HG02840 (cell line): ENCODE data around the gene PPP6R3.
"Not testable (repeated sequence)": the region's sequence is repeated elsewhere in the genome, so short reads cannot be mapped to it uniquely, and the experiment has no call there.

Experiments
- ATAC-seq: cut with Tn5 transposase; IDR thresholded peaks from one replicate; pipeline ENCODE4 v1.9.1; 2021; ENCODE audit warnings: mild to moderate bottlenecking, moderate library complexity, moderate number of reproducible peaks; ENCODE audit not compliant: unreplicated experiment, low FRiP score

PPP6R3 gene

DNA sequence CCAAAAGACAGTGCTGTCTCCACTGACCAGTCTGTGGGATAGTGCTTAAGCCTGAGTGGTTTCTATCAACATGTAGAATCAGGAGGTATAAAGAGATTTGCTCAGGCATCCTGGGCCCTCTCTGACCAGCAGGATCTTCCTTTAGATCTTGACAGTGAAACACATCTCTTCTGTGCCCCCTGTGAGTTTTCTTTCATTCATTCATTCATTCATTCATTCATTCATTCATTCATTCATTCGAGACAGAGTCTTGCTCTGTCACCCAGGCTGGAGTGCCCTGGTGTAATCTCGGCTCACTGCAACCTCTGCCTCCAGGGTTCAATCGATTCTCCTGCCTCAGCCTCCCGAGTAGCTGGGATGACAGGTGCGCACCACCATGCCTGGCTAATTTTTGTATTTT, 26.4 kb upstream of the PPP6R3 start:
- not testable (repeated sequence) for ATAC-seq

DNA sequence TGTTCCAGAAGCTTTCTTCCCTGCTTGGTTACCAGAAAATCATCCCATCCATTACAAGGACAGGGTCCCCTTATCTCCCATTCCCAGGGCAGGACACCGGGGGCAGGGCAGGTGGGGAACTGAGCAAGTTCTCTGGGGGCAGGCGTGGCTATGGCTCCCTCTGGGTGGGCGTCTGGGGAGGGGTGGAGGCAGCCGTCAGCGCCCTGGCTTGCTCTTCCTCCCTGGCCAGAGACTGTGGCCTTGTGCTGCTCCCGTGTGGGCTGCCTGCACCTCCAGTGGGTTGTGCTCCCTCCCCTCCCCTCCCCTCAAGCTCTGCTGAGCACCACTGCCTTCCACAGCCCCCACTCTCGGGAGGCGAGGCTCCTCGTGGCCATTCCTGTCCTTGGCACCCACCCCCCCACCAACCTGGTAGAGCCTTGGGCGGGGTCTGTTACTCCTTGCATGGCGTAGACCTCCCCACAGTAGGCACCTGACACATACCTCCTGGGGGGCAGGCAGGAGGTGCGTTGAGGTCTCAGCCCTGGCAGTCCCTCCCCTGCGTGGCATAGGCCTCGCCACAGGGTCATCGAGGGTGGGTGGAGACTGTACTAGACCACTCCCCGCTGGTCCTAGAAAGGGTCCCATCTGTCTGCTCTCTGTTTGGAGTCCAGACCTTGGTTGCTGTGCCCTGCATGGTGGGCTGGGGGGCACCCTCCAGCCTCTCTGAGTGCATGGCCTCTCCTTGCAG, 24.2 kb upstream of the PPP6R3 start:
- no peak for ATAC-seq

DNA sequence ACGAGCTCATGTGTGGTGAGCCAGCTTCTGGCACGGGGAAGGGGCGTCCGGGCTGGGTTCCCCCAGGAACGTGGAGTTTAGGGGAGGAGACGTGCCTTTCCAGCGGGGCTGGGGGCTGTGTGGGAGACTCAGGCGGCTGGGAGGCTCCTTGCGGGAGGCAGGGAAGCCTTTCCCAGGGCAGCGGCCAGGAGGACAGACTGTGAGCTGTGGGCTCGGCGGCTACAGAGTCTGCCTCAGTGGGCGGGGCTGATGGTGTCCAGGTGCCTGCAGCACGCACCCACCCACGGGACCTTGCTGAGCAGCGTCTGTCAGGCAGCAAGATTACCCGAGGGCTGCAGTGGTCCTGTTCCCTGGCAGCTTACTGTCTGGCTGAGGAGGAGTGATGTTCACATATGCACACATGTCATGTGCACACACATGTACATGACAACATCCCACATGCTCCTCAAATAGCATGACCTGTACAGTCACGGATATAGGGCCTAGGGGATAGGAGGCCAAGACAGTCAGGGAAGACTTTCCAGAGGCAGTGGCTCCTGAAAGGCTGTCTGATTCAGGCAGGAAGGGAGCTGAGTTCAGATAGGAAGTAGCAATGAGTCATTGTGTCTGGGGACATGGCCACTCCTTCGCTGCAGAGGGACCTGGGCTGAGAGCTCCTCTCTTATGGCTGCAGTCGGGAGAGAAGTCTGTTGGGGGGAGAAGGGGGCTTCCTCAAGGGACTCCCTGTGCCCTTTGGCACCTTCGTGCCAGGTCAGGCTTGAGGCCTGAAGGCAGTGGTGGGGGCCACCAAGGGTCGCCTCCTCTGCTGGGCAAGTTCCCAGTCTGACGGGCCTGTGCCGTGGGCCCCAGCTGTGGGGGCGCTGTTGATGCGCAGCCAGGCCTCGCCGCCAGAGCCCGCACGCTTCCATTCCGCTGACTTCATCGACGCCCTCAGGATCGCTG, 23.3 kb upstream of the PPP6R3 start:
- ATAC-seq: no peak

DNA sequence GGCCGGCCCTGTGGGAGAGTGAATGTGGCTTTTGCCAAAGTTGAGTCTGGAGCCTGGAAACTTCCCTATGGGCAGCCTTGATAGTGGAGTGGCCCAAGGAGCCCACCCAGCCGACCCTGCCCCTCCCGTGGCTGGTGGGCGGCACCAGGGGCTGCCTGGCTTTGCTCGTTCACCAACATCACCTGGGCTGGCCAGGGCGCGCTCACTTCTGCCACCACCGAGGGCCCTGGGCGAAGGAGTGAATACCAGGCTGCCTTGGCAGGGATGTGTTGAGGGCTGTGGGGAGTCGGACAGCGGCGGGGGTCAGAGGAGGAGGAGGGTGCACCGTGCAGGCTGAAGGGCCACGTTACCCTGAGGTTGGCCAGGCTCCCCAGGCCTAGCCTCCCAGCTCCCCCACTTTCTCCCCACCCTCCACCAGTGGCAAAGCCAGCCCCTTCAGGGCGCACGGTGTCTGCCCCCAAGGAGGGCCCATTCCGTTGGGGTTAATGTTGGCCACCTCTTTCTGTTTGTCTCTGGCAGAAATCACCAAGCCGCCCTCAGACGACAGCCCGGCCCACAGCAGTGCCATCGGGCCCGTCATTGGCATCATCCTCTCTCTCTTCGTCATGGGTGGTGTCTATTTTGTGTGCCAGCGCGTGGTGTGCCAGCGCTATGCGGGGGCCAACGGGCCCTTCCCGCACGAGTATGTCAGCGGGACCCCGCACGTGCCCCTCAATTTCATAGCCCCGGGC, 22.5 kb upstream of the PPP6R3 start:
- ATAC-seq: no peak

DNA sequence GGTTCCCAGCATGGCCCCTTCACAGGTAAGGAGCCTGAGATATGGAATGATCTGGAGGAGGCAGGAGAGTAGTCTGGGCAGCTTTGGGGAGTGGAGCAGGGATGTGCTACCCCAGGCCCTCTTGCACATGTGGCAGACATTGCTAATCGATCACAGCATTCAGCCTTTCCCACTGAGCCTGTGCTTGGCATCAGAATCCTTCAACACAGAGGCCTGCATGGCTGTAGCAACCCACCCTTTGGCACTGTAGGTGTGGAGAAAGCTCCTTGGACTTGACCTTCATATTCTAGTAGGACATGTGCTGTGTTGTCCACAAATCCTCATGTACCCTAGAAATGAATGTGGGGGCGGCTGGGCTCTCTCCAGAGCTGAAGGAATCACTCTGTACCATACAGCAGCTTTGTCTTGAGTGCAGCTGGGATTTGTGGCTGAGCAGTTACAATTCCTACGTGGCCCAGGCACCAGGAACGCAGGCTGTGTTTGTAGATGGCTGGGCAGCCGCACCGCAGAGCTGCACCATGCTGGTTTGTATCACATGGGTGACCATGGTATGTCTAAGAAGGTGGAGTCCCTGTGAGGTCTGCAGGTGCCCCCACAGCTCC, 21.8 kb upstream of the PPP6R3 start:
- no peak for ATAC-seq

DNA sequence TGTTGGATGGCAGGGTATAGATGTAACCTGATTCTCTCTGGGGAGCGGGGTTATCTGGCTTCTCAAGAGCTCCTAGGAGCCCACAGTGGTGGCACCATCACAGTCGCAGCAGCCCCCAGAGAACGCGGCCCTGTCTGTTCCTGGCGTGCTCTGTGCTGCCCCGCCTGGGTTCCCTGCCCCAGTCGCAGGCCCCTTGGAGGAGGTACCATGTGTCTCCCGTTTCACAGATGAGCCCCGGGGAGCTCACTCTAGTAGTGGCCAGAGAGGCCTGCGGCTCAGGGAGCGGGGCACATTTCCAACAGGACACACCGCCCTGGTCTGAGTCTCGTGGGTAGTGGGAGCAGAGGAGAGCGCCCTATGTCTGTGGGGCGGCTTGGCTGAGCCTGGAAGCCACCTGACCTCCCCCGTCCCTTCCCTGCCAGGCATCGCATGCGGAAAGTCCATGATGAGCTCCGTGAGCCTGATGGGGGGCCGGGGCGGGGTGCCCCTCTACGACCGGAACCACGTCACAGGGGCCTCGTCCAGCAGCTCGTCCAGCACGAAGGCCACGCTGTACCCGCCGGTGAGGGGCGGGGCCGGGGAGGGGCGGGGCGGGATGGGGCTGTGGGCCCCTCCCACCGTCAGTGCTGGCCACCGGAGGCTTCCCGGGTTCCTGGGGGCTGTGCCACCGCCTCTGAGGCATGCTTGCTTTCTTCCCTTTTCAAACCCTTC, 21.0 kb upstream of the PPP6R3 start:
- ATAC-seq: no peak

DNA sequence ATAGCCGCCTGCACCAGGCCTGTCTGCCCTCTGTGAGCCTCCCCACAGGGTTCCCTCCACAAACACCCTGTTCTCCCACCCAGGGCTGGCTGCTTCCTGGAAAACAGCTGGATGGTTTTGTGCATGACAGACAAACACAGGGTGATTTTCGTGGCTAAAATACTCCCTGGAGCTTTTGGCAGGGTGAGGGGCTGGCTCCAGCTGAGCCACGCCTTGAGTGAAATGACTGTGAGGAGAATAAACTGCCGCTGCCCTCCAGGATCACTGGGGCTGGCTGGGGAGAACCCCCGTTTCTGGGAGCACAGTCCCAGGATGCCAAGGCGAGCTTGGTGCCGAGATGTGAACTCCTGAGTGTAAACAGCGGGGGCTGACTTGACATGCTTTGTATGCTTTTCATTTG, 20.3 kb upstream of the PPP6R3 start:
- no peak for ATAC-seq

DNA sequence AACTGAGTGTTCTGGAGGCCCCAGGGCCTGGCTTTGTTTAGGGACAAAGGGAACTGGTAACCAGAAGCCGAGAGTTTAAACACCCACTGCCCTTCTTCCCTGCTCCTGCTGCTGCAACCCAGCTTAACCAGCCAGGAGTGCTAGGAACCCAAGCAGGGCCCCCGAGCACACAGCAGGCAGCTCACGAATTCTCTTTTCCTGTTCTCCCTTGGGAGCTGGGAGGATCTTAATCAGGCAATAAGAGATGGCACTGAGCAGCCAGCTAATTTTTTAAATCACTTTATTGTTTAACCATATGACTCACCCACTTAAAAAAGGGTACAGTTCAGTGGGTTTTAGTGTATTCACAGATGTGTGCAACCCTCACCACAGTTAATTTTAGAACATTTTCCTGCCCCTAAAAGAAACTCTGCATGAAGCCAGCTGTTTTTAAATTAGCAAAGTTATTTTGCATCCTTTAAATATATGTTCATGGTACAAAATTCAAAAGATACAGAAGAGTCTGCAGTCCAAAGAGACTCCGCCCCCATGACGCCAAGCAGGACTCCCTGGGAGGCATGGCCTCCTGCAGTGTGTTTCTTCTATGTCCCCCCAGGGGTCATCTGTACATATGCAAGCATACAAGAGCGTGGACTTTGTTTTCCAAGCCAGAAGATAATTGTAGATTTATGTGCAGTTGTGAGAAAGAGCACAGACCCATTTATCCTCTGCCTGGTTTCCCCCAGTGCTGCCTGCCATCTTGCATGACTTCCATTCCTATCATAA, 18.9 kb upstream of the PPP6R3 start:
- no peak for ATAC-seq

DNA sequence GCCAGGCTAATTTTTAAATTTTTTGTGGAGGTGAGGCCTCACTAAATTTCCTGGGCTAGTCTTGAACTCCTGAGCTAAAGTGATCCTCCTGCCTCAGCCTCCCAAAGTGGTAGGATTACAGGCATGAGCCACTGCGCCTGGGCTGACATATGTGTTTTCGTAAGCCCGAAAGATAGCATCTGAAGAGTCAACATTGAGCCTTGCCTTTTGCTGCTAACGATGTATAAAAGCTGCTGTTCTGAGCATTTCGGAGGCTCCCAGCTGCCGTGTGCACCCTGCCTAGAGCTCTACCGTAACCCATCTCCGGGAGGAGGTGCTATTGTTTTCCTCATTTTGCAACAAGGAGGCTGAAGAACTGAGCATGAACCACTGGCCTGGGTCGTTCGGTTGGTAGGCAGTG, 18.1 kb upstream of the PPP6R3 start:
- ATAC-seq: no peak

DNA sequence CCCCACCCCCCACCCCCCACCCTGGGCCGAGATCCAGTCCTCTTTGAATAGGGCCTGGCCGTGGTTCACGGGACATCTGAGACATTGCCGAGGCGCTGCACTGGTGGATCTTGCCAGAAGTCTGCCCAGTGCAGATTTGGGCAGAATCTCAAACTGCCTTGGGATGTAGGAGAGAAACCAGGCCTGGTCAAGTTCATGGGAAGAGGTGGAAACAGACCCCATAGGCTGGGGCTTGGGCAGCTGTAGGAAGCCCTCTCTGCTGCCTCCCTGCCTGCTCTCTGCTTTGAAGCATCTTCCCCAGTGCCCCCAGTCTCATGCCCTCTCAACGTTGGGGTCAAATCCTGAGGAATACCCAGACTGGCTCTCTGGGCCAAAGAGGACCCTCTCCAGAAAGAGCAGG, 16.0 kb upstream of the PPP6R3 start:
- ATAC-seq: no peak

DNA sequence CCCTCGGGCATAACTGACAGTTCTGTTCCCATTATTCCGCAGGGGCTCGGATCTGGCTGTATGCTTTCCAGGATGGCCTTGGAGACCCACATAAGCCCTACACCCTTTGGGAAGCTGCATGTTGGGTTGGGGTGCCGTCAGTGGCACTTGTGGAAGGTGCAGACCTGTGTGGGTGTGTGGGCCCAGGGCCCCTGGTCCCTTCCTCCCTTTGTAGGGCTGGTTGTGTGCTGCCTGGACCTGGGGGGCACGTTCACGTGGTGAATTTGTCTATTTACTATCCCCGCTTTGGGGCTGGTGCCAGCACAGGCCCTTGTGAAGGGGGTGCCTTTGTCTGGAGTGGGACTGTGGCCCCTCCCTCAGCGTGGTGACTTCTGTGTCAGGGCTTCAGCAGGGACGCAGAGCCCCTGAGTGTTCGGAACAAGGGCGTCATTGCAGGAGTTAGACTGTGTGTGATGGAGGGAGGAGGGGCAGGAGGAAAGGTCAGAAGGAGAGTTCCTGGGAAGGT, 15.0 kb upstream of the PPP6R3 start:
- no peak for ATAC-seq

DNA sequence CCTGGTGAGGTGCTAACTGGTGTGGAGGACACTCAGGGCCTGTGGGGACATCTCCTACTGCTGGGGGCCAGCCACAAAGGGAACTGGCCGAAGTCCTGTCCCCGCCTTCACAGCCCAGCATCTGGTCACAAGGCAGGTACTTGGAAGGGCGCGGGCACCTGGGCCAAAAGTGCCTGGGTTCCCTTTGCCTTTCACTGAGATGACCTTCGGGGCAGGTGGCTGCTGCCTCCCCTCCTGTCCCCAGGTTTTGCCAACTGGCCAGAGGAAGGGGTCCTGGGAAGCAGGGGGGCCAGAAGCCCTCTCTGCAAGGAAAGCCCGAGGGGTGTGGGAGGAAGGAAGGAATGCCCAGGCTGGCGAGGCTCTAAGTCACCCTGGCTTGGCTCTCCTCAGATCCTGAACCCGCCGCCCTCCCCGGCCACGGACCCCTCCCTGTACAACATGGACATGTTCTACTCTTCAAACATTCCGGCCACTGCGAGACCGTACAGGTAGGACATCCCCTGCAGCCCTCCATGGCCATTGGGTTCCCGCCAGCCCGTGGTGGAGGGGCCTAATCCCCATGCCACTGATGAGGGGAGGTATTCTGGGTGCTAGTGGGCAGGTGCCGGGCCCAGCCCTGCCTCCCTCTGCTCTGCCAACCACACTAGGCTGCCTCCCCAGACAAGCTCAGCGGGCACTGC, 14.4 kb upstream of the PPP6R3 start:
- ATAC-seq: no peak

DNA sequence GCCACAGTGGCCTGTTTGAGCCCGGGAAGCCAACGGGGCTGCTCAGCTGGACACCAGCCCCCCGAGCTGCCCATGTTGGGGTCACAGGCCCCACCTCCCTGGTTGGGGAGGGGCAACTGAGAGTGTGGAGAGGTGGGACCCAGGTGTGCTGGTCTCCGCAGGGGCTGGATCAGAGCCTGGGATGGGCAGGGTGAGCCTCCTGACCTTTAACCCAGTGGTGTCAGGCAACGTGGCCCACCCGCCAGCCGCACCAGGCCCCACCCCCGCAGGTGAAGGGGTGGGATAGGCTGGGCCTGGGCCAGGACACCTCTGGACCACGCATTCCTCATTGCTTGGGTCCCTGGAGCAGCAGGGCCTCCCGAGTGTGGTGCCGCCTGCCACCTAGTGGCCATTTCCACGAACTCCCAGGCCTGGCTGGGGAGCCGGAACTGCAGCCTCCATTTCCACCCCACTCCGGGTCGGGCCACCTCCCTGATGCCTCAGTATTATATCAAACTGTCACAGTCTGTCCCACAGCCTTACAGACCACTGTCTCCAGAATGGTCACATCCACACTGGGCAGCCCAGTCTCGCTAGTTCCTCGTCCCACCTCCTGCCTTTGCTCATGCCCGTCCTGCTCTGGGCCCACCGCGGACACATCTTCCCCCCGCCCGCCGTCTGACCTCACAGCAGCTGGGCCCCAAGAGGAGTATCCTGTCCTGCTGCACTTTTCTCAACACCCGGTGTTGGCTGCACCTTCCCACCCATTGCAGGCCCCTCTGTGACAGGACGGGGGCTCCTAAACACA, 13.3 kb upstream of the PPP6R3 start:
- ATAC-seq: no peak

DNA sequence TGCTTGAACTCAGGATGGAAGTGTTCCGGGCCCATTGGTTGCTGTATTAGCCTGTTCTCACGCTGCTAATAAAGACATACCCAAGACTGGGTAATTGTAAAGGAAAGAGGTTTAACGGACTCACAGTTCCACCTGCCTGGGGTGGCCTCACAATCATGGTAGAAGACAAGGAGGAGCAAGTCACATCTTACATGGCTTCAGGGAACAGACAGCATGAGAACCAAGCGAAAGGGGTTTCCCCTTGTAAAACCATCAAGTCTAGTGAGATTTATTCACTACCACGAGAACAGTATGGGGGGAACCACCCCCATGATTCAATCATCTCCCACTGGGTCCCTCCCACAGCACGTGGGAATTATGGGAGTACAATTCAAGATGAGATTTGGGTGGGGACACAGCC, 12.6 kb upstream of the PPP6R3 start:
- not testable (repeated sequence) for ATAC-seq

DNA sequence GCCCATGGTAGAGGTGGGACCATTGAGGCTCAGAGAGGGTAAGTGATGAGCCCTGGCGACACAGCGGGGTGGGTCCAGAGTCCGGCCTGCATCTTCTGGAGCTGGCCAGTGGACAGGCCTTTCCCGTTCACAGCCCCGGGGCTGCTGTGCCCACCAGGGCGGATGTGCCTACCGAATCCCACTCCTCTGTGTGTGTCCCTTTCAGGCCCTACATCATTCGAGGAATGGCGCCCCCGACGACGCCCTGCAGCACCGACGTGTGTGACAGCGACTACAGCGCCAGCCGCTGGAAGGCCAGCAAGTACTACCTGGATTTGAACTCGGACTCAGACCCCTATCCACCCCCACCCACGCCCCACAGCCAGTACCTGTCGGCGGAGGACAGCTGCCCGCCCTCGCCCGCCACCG, 11.9 kb upstream of the PPP6R3 start:
- no peak for ATAC-seq

DNA sequence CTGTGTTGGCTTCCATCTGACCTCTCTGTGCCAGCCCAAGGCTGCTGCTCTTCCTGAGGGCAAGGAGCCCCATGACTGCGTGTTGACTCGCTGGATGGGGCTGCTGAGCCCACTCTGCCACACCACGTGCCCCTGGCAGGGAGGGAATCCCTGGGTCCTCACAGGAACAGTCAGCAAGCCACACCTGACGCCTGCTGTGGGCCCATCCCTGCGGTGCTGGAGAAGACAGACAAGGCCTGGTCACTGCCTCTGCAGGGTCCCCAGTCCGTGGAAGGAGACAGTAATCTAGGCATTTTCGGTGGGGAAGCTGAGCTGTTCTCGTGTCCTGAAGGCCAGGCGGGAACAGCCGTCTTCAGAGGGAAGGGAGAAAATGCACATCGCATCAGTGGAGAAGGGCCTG, 10.6 kb upstream of the PPP6R3 start:
- ATAC-seq: no peak

DNA sequence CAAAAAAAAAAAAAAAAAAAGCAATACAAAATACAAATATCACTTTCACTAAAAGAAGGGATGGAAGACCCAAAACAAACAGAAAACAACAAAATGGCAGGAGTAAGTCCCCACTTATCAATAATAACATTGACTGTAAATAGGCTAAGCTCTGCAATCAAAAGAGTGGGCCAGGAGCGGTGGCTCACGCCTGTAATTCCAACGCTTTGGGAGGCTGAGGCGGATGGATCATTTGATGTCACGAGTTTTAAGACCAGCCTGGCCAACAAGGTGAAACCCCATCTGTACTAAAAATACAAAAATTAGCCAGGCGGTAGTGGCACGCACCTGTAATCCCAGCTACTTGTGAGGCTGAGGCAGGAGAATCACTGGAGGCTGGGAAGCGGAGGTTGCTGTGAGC, 9.8 kb upstream of the PPP6R3 start:
- no peak for ATAC-seq

DNA sequence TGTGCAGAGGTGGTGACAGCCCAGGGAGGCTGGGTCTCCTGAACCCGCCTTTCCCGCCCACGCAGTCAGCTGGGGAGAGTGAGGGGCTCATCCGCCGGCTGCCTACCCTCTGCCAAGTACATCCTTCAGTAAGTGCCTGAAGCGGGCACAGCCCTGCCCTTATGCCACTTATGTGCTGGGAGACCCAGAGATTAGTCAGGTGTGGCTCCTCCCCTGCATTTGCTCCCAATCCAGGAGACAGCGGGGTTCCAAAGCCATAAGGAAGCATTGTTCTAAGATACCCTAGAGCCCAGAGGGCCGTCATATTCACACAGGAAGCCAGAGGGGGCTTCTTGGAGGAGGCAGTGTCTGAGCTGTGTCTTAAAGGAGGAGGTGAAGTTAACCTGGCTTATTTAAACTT, 5.8 kb upstream of the PPP6R3 start:
- ATAC-seq: no peak
